Uterus (tissue), 2 donors: ENCODE measurements around the gene BRICD5.

ENCODE experiments used
- POLR2A ChIP-seq, 2 donors: fragments of 450-650 bp; IDR thresholded peaks; one replicate each; pipeline ENCODE4 v1.6.1; 2016; ENCODE audit warnings: antibody characterized with exemption in 2 of 2, mild to moderate bottlenecking in 1 of 2, moderate library complexity in 1 of 2
- TF ChIP-seq, protein P1 (sequence below), 4 experiments: fragments of 200-600 bp in 2 of 4; fragments of 450-650 bp in 2 of 4; sonication (generic) in 2 of 4; IDR thresholded peaks; one replicate each; pipeline ENCODE4 v1.5.1; 2016 to 2019; ENCODE audit warnings: antibody characterized with exemption in 4 of 4, mild to moderate bottlenecking in 2 of 4, moderate library complexity in 1 of 4

DNA sequence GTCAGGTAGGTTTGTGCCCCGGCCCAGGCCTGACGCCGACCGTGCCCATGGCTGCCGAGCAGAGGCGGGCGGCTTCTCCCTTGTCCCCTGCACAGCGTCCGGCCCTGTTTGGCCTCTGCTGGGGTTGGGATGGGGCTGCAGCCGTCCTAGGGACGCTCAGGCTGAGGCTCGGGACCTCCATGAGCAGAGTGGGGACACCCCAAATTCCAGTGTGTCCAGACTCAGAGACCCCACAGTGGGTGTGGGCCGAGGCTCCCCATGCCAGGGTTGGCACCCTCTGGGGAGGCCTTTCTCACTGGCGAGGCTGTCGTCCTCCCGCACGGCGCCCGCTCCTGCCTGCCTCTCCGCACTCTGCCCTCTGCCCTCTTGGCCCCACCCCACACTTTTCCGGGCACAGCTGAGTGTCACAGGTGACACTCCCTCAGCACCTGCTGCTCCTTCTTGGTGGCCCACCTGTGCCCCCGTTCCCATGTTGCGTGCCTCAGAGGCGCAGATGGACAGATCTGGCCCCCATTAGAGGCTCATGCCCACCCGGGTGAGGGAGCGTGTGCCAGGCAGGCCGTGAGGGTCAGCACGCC, 39.0 kb downstream of the BRICD5 start:
- TF ChIP-seq, protein P1, sequence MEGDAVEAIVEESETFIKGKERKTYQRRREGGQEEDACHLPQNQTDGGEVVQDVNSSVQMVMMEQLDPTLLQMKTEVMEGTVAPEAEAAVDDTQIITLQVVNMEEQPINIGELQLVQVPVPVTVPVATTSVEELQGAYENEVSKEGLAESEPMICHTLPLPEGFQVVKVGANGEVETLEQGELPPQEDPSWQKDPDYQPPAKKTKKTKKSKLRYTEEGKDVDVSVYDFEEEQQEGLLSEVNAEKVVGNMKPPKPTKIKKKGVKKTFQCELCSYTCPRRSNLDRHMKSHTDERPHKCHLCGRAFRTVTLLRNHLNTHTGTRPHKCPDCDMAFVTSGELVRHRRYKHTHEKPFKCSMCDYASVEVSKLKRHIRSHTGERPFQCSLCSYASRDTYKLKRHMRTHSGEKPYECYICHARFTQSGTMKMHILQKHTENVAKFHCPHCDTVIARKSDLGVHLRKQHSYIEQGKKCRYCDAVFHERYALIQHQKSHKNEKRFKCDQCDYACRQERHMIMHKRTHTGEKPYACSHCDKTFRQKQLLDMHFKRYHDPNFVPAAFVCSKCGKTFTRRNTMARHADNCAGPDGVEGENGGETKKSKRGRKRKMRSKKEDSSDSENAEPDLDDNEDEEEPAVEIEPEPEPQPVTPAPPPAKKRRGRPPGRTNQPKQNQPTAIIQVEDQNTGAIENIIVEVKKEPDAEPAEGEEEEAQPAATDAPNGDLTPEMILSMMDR (IDR thresholded peaks at IDR 0.05): no peak
- TF ChIP-seq POLR2A (IDR thresholded peaks at IDR 0.05): no peak
